HepG2 (cell line): ENCODE results near the gene ALOX12. TPM values are rescaled to one million over a fixed set of nuclear protein-coding genes. Genes with fewer than 3 reads are reported as not detected.

Experiments used
- CBX5 ChIP-seq: sonication (generic); formaldehyde crosslinking; IDR thresholded peaks from 2 replicates; pipeline ENCODE4 v1.4.0; 2020; ENCODE audit warnings: missing genetic modification reagents, borderline replicate concordance
- ERF ChIP-seq: IDR thresholded peaks from 2 replicates; pipeline ENCODE4 v1.6.1; 2018; ENCODE audit warnings: missing biosample characterization, missing genetic modification reagents
- HNRNPH1 ChIP-seq: fragments of 200-400 bp; formaldehyde crosslinking; optimal IDR thresholded peaks from 2 replicates; pipeline ENCODE3; 2017; ENCODE audit warnings: mild to moderate bottlenecking, low read depth, low read length
- KLF11 ChIP-seq: IDR thresholded peaks from 2 replicates; pipeline ENCODE4 v1.6.1; 2016; ENCODE audit warnings: missing compliant biosample characterization
- NFKBIZ ChIP-seq: IDR thresholded peaks from 2 replicates; pipeline ENCODE4 v1.6.1; 2018; ENCODE audit warnings: missing genetic modification reagents, missing compliant biosample characterization
- PHF20 ChIP-seq: sonication (generic); formaldehyde crosslinking; IDR thresholded peaks from 2 replicates; pipeline ENCODE4 v1.5.0; 2020; ENCODE audit warnings: mild to moderate bottlenecking, missing genetic modification reagents
- PRPF4 ChIP-seq: fragments of 200-400 bp; formaldehyde crosslinking; IDR thresholded peaks from 2 replicates; pipeline ENCODE4 v1.6.1; 2016; ENCODE audit warnings: low read length, low read depth; ENCODE audit not compliant: poor library complexity, severe bottlenecking
- SIN3A ChIP-seq: IDR thresholded peaks from 2 replicates; pipeline ENCODE4 v1.6.1; 2011; ENCODE audit warnings: low read depth, mild to moderate bottlenecking, control low read depth, low read length, borderline replicate concordance
- ZFX ChIP-seq: sonication (generic); formaldehyde crosslinking; IDR thresholded peaks from 2 replicates; pipeline ENCODE4 v1.4.0; 2020; ENCODE audit warnings: mild to moderate bottlenecking, low read depth, missing genetic modification reagents, moderate library complexity
- ZNF143 ChIP-seq: sonication (generic); formaldehyde crosslinking; IDR thresholded peaks from 2 replicates; pipeline ENCODE4 v1.4.0; 2020; ENCODE audit warnings: missing genetic modification reagents
- ZNF3 ChIP-seq: IDR thresholded peaks from 2 replicates; pipeline ENCODE4 v1.7.0; 2017; ENCODE audit warnings: inconsistent platforms
- ZNF33A ChIP-seq: sonication (generic); formaldehyde crosslinking; IDR thresholded peaks from 2 replicates; pipeline ENCODE4 v1.5.1; 2020; ENCODE audit warnings: missing genetic modification reagents, mild to moderate bottlenecking, moderate library complexity, borderline replicate concordance
- ZNF747 ChIP-seq: sonication (generic); formaldehyde crosslinking; IDR thresholded peaks from 2 replicates; pipeline ENCODE4 v1.8.1; 2023; ENCODE audit warnings: missing genetic modification reagents, mild to moderate bottlenecking, borderline replicate concordance
- polyA plus RNA-seq, 8 experiments: library from polyadenylated mRNA; depleted of rRNA in 3 of 8; stranded (reverse) in 7 of 8; unstranded in 1 of 8; fragments of >200 nt; fragmentation: Illumina TruSeq in 4 of 8; extraction: Trizol in 4 of 8; gene quantifications; 2 replicates each; pipeline versions ENCODE4 v1.2.1 to v1.2.3, GENCODE V29; 2011 to 2016; ENCODE audit warnings: low read depth in 4 of 8, missing spikeins in 1 of 8, mixed read lengths in 1 of 8; ENCODE audit not compliant: insufficient read depth in 1 of 8
- total RNA-seq, 5 experiments: library from RNA; depleted of rRNA; stranded (reverse); fragments of >200 nt; fragmentation: Illumina TruSeq; extraction: Trizol; gene quantifications; 2 replicates each; pipeline ENCODE4 v1.2.3, GENCODE V29; 2016; ENCODE audit warnings: low read depth in 1 of 5
- TF ChIP-seq, protein P1 (sequence below): sonication (generic); formaldehyde crosslinking; IDR thresholded peaks from 2 replicates; pipeline ENCODE4 v1.4.0; 2020; ENCODE audit warnings: missing genetic modification reagents, borderline replicate concordance
- TF ChIP-seq, protein P2 (sequence below): sonication (generic); formaldehyde crosslinking; IDR thresholded peaks from 2 replicates; pipeline ENCODE4 v1.4.0; 2020; ENCODE audit warnings: mild to moderate bottlenecking, missing genetic modification reagents
- TF ChIP-seq, protein P3 (sequence below): sonication (generic); formaldehyde crosslinking; IDR thresholded peaks from 2 replicates; pipeline ENCODE4 v1.5.0; 2020; ENCODE audit warnings: mild to moderate bottlenecking, missing genetic modification reagents, borderline replicate concordance
- TF ChIP-seq, protein P4 (sequence below): sonication (generic); formaldehyde crosslinking; conservative IDR thresholded peaks from 2 replicates; pipeline ENCODE4 v1.4.0; 2020; ENCODE audit warnings: mild to moderate bottlenecking, missing genetic modification reagents, moderate library complexity

The ALOX12 gene
- total and polyA plus RNA-seq, 2 of the 13 experiments (the other 11 are each of a cell fraction or from before 2014, with no cell fraction given): not detected

DNA sequence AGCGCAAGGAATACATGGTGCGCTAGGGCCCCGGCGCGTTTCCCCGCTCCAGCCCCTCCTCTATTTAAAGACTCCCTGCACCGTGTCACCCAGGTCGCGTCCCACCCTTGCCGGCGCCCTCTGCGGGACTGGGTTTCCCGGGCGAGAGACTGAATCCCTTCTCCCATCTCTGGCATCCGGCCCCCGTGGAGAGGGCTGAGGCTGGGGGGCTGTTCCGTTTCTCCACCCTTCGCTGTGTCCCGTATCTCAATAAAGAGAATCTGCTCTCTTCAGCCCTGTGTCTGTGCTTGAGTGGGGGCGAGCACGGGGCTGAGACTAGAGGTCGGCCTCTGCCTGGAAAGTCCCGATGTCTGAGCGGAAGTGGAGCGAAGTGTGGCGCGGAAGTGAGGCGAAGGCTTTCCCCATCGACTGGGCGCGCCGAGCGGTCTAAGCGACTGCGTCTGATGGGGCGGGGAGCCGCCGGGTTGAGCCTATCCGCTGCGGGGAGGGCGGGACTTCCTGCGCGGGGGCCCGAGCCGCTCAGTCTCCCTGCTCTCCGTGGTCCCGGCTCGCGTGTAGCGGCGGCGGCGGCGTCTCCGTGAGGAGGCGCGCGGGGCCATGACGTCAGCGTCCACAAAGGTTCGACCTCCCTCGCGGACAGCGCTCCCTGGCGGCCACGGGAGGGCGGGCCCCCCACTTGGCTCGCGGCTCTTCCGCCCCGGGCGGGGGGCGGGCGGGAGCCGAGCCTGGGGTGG lies 18.6 kb downstream of the ALOX12 start (continued):
- TF ChIP-seq, protein P1, sequence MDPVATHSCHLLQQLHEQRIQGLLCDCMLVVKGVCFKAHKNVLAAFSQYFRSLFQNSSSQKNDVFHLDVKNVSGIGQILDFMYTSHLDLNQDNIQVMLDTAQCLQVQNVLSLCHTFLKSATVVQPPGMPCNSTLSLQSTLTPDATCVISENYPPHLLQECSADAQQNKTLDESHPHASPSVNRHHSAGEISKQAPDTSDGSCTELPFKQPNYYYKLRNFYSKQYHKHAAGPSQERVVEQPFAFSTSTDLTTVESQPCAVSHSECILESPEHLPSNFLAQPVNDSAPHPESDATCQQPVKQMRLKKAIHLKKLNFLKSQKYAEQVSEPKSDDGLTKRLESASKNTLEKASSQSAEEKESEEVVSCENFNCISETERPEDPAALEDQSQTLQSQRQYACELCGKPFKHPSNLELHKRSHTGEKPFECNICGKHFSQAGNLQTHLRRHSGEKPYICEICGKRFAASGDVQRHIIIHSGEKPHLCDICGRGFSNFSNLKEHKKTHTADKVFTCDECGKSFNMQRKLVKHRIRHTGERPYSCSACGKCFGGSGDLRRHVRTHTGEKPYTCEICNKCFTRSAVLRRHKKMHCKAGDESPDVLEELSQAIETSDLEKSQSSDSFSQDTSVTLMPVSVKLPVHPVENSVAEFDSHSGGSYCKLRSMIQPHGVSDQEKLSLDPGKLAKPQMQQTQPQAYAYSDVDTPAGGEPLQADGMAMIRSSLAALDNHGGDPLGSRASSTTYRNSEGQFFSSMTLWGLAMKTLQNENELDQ: no peak
- TF ChIP-seq PRPF4 (no peak), ZNF3 (CRISPR knock-in tag) (no peak), KLF11 (CRISPR knock-in tag) (no peak), ZNF747 (no peak; the same call in 1 of the 2 replicates), PHF20 (CRISPR knock-in tag) (peak; percentile 84), ZNF143 (CRISPR knock-in tag) (peak; percentile 26; the same call in 1 of the 2 replicates), CBX5 (CRISPR knock-in tag) (no peak), ERF (CRISPR knock-in tag) (peak; percentile 49), ZFX (CRISPR knock-in tag) (peak; percentile 80), HNRNPH1 (no peak), SIN3A (no peak; the same call in 1 of the 2 replicates), NFKBIZ (CRISPR knock-in tag) (peak; percentile 15; the same call in 1 of the 2 replicates), ZNF33A (CRISPR knock-in tag) (no peak)
- TF ChIP-seq, protein P2, sequence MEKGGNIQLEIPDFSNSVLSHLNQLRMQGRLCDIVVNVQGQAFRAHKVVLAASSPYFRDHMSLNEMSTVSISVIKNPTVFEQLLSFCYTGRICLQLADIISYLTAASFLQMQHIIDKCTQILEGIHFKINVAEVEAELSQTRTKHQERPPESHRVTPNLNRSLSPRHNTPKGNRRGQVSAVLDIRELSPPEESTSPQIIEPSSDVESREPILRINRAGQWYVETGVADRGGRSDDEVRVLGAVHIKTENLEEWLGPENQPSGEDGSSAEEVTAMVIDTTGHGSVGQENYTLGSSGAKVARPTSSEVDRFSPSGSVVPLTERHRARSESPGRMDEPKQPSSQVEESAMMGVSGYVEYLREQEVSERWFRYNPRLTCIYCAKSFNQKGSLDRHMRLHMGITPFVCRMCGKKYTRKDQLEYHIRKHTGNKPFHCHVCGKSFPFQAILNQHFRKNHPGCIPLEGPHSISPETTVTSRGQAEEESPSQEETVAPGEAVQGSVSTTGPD (CRISPR knock-in tag): no peak
- TF ChIP-seq, protein P3, sequence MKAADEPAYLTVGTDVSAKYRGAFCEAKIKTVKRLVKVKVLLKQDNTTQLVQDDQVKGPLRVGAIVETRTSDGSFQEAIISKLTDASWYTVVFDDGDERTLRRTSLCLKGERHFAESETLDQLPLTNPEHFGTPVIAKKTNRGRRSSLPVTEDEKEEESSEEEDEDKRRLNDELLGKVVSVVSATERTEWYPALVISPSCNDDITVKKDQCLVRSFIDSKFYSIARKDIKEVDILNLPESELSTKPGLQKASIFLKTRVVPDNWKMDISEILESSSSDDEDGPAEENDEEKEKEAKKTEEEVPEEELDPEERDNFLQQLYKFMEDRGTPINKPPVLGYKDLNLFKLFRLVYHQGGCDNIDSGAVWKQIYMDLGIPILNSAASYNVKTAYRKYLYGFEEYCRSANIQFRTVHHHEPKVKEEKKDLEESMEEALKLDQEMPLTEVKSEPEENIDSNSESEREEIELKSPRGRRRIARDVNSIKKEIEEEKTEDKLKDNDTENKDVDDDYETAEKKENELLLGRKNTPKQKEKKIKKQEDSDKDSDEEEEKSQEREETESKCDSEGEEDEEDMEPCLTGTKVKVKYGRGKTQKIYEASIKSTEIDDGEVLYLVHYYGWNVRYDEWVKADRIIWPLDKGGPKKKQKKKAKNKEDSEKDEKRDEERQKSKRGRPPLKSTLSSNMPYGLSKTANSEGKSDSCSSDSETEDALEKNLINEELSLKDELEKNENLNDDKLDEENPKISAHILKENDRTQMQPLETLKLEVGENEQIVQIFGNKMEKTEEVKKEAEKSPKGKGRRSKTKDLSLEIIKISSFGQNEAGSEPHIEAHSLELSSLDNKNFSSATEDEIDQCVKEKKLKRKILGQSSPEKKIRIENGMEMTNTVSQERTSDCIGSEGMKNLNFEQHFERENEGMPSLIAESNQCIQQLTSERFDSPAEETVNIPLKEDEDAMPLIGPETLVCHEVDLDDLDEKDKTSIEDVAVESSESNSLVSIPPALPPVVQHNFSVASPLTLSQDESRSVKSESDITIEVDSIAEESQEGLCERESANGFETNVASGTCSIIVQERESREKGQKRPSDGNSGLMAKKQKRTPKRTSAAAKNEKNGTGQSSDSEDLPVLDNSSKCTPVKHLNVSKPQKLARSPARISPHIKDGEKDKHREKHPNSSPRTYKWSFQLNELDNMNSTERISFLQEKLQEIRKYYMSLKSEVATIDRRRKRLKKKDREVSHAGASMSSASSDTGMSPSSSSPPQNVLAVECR: peak; percentile 83; the same call in 1 of the 2 replicates
- TF ChIP-seq, protein P4, sequence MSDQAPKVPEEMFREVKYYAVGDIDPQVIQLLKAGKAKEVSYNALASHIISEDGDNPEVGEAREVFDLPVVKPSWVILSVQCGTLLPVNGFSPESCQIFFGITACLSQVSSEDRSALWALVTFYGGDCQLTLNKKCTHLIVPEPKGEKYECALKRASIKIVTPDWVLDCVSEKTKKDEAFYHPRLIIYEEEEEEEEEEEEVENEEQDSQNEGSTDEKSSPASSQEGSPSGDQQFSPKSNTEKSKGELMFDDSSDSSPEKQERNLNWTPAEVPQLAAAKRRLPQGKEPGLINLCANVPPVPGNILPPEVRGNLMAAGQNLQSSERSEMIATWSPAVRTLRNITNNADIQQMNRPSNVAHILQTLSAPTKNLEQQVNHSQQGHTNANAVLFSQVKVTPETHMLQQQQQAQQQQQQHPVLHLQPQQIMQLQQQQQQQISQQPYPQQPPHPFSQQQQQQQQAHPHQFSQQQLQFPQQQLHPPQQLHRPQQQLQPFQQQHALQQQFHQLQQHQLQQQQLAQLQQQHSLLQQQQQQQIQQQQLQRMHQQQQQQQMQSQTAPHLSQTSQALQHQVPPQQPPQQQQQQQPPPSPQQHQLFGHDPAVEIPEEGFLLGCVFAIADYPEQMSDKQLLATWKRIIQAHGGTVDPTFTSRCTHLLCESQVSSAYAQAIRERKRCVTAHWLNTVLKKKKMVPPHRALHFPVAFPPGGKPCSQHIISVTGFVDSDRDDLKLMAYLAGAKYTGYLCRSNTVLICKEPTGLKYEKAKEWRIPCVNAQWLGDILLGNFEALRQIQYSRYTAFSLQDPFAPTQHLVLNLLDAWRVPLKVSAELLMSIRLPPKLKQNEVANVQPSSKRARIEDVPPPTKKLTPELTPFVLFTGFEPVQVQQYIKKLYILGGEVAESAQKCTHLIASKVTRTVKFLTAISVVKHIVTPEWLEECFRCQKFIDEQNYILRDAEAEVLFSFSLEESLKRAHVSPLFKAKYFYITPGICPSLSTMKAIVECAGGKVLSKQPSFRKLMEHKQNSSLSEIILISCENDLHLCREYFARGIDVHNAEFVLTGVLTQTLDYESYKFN (CRISPR knock-in tag): peak; percentile 60
